HepG2 (cell line): ENCODE results near the gene LTB4R2. TPM values are rescaled to one million over a fixed set of nuclear protein-coding genes. Genes with fewer than 3 reads are reported as not detected.

ENCODE experiments used
- CREM ChIP-seq, 2 experiments: sonication (generic) in 1 of 2; formaldehyde crosslinking in 1 of 2; IDR thresholded peaks; 2 replicates each; pipeline versions ENCODE4 v1.4.0 to v1.6.1; 2016 to 2020; ENCODE audit warnings: antibody characterized with exemption in 1 of 2, mild to moderate bottlenecking in 1 of 2, missing genetic modification reagents in 1 of 2
- MZF1 ChIP-seq: sonication (generic); formaldehyde crosslinking; IDR thresholded peaks from 2 replicates; pipeline ENCODE4 v1.8.1; 2023; ENCODE audit warnings: mild to moderate bottlenecking, missing genetic modification reagents, borderline replicate concordance
- NFIB ChIP-seq: sonication (generic); formaldehyde crosslinking; IDR thresholded peaks from 2 replicates; pipeline ENCODE4 v1.9.0; 2021; ENCODE audit warnings: missing genetic modification reagents, mild to moderate bottlenecking, borderline replicate concordance
- PHB2 ChIP-seq: fragments of 450-650 bp; IDR thresholded peaks from 2 replicates; pipeline ENCODE4 v1.6.1; 2018; ENCODE audit not compliant: partially characterized antibody
- POLR2G ChIP-seq: fragments of 200-400 bp; formaldehyde crosslinking; IDR thresholded peaks from 2 replicates; pipeline ENCODE4 v1.6.1; 2018; ENCODE audit warnings: mild to moderate bottlenecking, low read depth, low read length, moderate library complexity
- RCOR2 ChIP-seq: IDR thresholded peaks from 2 replicates; pipeline ENCODE4 v1.6.1; 2016; ENCODE audit warnings: missing biosample characterization, missing genetic modification reagents
- ZBTB7A ChIP-seq: sonication (generic); formaldehyde crosslinking; IDR thresholded peaks from 2 replicates; pipeline ENCODE4 v1.8.0; 2022; ENCODE audit warnings: mild to moderate bottlenecking, missing genetic modification reagents
- ZFP36L1 ChIP-seq: sonication (generic); formaldehyde crosslinking; IDR thresholded peaks from 2 replicates; pipeline ENCODE4 v1.8.0; 2022; ENCODE audit warnings: mild to moderate bottlenecking, missing genetic modification reagents, moderate library complexity
- ZNF556 ChIP-seq: sonication (generic); formaldehyde crosslinking; IDR thresholded peaks from 2 replicates; pipeline ENCODE4 v1.4.0; 2020; ENCODE audit warnings: mild to moderate bottlenecking, missing genetic modification reagents, borderline replicate concordance
- polyA plus RNA-seq, 8 experiments: library from polyadenylated mRNA; depleted of rRNA in 3 of 8; stranded (reverse) in 7 of 8; unstranded in 1 of 8; fragments of >200 nt; fragmentation: Illumina TruSeq in 4 of 8; extraction: Trizol in 4 of 8; gene quantifications; 2 replicates each; pipeline versions ENCODE4 v1.2.1 to v1.2.3, GENCODE V29; 2011 to 2016; ENCODE audit warnings: low read depth in 4 of 8, missing spikeins in 1 of 8, mixed read lengths in 1 of 8; ENCODE audit not compliant: insufficient read depth in 1 of 8
- total RNA-seq, 5 experiments: library from RNA; depleted of rRNA; stranded (reverse); fragments of >200 nt; fragmentation: Illumina TruSeq; extraction: Trizol; gene quantifications; 2 replicates each; pipeline ENCODE4 v1.2.3, GENCODE V29; 2016; ENCODE audit warnings: low read depth in 1 of 5
- TF ChIP-seq, protein P1 (sequence below): IDR thresholded peaks from 2 replicates; pipeline ENCODE4 v1.6.1; 2016; ENCODE audit warnings: low read depth, missing genetic modification reagents, missing compliant biosample characterization
- TF ChIP-seq, protein P2 (sequence below): IDR thresholded peaks from 2 replicates; pipeline ENCODE4 v1.6.1; 2012; ENCODE audit warnings: low read depth, low read length, improper control_type of control experiment
- TF ChIP-seq, protein P3 (sequence below): sonication (generic); formaldehyde crosslinking; IDR thresholded peaks from 2 replicates; pipeline ENCODE4 v1.9.0; 2021; ENCODE audit warnings: missing genetic modification reagents, mild to moderate bottlenecking, borderline replicate concordance
- TF ChIP-seq, protein P4 (sequence below): sonication (generic); formaldehyde crosslinking; IDR thresholded peaks from 2 replicates; pipeline ENCODE4 v1.4.0; 2020; ENCODE audit warnings: mild to moderate bottlenecking, missing genetic modification reagents
- TF ChIP-seq, protein P5 (sequence below): sonication (generic); formaldehyde crosslinking; IDR thresholded peaks from 2 replicates; pipeline ENCODE4 v1.4.0; 2020; ENCODE audit warnings: missing genetic modification reagents

Gene LTB4R2
- total and polyA plus RNA-seq, 2 of the 13 experiments (the other 11 are each of a cell fraction or from before 2014, with no cell fraction given), result 3.9 to 6.9 TPM

DNA sequence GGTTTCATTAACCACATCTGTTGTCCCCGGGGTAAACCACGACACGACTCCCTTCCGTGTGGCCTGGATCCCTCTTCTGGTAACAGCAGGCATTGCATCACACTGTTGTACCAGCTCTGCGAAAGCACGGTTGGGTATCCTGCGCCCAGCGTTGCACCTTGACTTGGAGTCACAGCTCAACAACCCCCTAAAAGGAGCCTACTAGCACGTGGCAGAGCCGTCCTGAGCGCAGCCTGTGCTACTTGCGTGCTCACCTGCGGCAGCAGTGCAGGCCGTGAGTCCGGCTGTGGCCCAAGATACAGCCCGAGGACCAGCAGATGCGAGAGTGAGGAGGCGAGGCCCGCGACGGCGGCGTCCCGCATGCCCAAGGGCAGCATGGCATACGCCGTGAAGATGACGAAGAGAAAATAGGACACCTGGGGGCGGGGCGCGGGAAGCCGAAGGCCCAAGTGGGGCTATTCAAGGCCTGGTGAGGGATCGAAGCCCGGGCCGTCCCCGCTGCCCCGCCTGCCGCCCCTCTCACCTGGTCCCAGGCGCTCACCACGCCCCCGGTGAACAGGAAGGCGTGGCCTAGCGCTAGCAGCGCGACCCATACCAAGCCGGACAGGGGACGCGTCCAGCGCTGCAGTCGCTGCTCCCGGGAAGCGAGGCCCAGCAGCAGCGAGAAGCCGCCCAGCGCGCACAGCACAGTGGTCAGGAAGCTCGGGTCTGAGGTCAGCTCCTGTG, 22.5 kb downstream of the LTB4R2 start (continued):
- TF ChIP-seq ZBTB7A (CRISPR knock-in tag), result peak; percentile 19; the same call in 1 of the 2 replicates
- TF ChIP-seq, protein P1, sequence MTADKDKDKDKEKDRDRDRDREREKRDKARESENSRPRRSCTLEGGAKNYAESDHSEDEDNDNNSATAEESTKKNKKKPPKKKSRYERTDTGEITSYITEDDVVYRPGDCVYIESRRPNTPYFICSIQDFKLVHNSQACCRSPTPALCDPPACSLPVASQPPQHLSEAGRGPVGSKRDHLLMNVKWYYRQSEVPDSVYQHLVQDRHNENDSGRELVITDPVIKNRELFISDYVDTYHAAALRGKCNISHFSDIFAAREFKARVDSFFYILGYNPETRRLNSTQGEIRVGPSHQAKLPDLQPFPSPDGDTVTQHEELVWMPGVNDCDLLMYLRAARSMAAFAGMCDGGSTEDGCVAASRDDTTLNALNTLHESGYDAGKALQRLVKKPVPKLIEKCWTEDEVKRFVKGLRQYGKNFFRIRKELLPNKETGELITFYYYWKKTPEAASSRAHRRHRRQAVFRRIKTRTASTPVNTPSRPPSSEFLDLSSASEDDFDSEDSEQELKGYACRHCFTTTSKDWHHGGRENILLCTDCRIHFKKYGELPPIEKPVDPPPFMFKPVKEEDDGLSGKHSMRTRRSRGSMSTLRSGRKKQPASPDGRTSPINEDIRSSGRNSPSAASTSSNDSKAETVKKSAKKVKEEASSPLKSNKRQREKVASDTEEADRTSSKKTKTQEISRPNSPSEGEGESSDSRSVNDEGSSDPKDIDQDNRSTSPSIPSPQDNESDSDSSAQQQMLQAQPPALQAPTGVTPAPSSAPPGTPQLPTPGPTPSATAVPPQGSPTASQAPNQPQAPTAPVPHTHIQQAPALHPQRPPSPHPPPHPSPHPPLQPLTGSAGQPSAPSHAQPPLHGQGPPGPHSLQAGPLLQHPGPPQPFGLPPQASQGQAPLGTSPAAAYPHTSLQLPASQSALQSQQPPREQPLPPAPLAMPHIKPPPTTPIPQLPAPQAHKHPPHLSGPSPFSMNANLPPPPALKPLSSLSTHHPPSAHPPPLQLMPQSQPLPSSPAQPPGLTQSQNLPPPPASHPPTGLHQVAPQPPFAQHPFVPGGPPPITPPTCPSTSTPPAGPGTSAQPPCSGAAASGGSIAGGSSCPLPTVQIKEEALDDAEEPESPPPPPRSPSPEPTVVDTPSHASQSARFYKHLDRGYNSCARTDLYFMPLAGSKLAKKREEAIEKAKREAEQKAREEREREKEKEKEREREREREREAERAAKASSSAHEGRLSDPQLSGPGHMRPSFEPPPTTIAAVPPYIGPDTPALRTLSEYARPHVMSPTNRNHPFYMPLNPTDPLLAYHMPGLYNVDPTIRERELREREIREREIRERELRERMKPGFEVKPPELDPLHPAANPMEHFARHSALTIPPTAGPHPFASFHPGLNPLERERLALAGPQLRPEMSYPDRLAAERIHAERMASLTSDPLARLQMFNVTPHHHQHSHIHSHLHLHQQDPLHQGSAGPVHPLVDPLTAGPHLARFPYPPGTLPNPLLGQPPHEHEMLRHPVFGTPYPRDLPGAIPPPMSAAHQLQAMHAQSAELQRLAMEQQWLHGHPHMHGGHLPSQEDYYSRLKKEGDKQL (CRISPR knock-in tag), result no peak; the same call in 1 of the 2 replicates
- TF ChIP-seq, protein P2, sequence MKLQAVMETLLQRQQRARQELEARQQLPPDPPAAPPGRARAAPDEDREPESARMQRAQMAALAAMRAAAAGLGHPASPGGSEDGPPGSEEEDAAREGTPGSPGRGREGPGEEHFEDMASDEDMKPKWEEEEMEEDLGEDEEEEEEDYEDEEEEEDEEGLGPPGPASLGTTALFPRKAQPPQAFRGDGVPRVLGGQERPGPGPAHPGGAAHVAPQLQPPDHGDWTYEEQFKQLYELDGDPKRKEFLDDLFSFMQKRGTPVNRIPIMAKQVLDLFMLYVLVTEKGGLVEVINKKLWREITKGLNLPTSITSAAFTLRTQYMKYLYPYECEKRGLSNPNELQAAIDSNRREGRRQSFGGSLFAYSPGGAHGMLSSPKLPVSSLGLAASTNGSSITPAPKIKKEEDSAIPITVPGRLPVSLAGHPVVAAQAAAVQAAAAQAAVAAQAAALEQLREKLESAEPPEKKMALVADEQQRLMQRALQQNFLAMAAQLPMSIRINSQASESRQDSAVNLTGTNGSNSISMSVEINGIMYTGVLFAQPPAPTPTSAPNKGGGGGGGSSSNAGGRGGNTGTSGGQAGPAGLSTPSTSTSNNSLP, result no peak
- TF ChIP-seq ZFP36L1 (CRISPR knock-in tag), result no peak; the same call in 1 of the 2 replicates
- peak; percentile 75; the same call in 1 of the 2 replicates for TF ChIP-seq MZF1 (CRISPR knock-in tag)
- no peak for TF ChIP-seq CREM (IDR thresholded peaks at IDR 0.05)
- TF ChIP-seq CREM (CRISPR knock-in tag; IDR thresholded peaks at IDR 0.05), result no peak
- TF ChIP-seq, protein P3, sequence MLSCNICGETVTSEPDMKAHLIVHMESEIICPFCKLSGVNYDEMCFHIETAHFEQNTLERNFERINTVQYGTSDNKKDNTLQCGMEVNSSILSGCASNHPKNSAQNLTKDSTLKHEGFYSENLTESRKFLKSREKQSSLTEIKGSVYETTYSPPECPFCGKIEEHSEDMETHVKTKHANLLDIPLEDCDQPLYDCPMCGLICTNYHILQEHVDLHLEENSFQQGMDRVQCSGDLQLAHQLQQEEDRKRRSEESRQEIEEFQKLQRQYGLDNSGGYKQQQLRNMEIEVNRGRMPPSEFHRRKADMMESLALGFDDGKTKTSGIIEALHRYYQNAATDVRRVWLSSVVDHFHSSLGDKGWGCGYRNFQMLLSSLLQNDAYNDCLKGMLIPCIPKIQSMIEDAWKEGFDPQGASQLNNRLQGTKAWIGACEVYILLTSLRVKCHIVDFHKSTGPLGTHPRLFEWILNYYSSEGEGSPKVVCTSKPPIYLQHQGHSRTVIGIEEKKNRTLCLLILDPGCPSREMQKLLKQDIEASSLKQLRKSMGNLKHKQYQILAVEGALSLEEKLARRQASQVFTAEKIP (CRISPR knock-in tag), result no peak
- TF ChIP-seq, protein P4, sequence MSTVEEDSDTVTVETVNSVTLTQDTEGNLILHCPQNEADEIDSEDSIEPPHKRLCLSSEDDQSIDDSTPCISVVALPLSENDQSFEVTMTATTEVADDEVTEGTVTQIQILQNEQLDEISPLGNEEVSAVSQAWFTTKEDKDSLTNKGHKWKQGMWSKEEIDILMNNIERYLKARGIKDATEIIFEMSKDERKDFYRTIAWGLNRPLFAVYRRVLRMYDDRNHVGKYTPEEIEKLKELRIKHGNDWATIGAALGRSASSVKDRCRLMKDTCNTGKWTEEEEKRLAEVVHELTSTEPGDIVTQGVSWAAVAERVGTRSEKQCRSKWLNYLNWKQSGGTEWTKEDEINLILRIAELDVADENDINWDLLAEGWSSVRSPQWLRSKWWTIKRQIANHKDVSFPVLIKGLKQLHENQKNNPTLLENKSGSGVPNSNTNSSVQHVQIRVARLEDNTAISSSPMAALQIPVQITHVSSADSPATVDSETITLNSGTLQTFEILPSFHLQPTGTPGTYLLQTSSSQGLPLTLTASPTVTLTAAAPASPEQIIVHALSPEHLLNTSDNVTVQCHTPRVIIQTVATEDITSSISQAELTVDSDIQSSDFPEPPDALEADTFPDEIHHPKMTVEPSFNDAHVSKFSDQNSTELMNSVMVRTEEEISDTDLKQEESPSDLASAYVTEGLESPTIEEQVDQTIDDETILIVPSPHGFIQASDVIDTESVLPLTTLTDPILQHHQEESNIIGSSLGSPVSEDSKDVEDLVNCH (CRISPR knock-in tag), result peak; percentile 95; the same call in 1 of the 2 replicates
- TF ChIP-seq PHB2, result no peak
- no peak for TF ChIP-seq RCOR2 (CRISPR knock-in tag)
- TF ChIP-seq, protein P5, sequence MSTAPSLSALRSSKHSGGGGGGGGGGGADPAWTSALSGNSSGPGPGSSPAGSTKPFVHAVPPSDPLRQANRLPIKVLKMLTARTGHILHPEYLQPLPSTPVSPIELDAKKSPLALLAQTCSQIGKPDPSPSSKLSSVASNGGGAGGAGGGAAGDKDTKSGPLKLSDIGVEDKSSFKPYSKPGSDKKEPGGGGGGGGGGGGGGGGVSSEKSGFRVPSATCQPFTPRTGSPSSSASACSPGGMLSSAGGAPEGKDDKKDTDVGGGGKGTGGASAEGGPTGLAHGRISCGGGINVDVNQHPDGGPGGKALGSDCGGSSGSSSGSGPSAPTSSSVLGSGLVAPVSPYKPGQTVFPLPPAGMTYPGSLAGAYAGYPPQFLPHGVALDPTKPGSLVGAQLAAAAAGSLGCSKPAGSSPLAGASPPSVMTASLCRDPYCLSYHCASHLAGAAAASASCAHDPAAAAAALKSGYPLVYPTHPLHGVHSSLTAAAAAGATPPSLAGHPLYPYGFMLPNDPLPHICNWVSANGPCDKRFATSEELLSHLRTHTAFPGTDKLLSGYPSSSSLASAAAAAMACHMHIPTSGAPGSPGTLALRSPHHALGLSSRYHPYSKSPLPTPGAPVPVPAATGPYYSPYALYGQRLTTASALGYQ, result no peak
- no peak for TF ChIP-seq POLR2G
- peak; percentile 93; the same call in 1 of the 2 replicates for TF ChIP-seq ZNF556 (CRISPR knock-in tag)
- no peak for TF ChIP-seq NFIB (CRISPR knock-in tag)
